ENCODE measurements around the gene PALD1. TPM values are rescaled to one million over a fixed set of nuclear protein-coding genes. Genes with fewer than 3 reads are reported as not detected.

PALD1 gene
- total and polyA plus RNA-seq, 7 donors = 1.8 to 33.8 (median 13.9) TPM

DNA sequence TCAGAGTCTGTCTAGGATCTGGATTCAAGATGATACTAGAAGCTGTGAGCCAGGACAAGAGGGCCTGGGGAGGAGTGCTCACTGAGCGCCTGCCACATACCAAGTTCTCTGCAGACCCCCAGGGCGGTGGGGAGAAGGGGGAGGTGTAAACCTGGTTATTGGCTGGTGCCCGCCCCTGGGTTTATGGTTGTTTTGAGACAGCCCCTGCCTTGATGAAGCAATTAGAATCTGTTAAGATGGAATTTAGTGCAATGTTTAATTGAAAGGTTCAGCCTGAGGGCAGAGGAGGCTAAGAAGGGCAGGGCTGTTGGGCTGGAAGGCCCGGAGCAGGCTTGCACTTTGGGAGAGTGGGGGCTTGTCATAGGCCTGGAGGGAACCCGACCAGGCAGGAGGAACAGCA, 81.3 kb downstream of the PALD1 start:
- DNase-seq = peak; percentile 53
- Histone ChIP-seq H3K27me3 (no peaks in the 10 kb centered on the region), H3K4me3 (no peak overlapping the region), H3K9me3 (no peaks in the 10 kb centered on the region), H3K27ac (no peak overlapping the region), H3K4me1 (peaks cover 0 to 20% (median 7%) of the 10 kb centered on the region in 4 donors), H3K36me3 (peaks cover 0 to 34% (median 0%) of the 10 kb centered on the region in 4 donors)
- intact Hi-C loops (cut with DNase I) = loop anchor here (2.0 kb wide), 1 partner anchor 199 kb away; no protein-coding TSS in a partner anchor
- no peak for TF ChIP-seq EP300 (IDR thresholded peaks at IDR 0.05)
- no peak for TF ChIP-seq POLR2AphosphoS5 (IDR thresholded peaks at IDR 0.05)
- no peak for TF ChIP-seq CTCF (IDR thresholded peaks at IDR 0.05)
- no peak for TF ChIP-seq POLR2A (IDR thresholded peaks at IDR 0.05)
- WGBS, 2 donors = 81 to 82% methylated on average over 5 of the region's 5 CpGs

GRCh38 chr10:70560511-70560941, 82.0 kb downstream of the PALD1 start:
- peaks cover 0 to 20% (median 7%) of the 10 kb centered on the region in 4 donors for H3K4me1 ChIP-seq
- H3K36me3 ChIP-seq = peaks cover 0 to 35% (median 0%) of the 10 kb centered on the region in 4 donors
- intact Hi-C loops (cut with DNase I) = no loop called here
- TF ChIP-seq POLR2AphosphoS5 (IDR thresholded peaks at IDR 0.05) (no peak), CTCF (IDR thresholded peaks at IDR 0.05) (no peak), POLR2A (IDR thresholded peaks at IDR 0.05) (no peak), EP300 (IDR thresholded peaks at IDR 0.05) (no peak)
- peak overlapping the region in 1 of 4 donors; percentile 46 for H3K27ac ChIP-seq
- WGBS, 2 donors = 81 to 87% methylated on average over 14 of the region's 14 CpGs
- peak; percentile 45 for DNase-seq
- no peaks in the 10 kb centered on the region for H3K27me3 ChIP-seq
- H3K9me3 ChIP-seq = no peaks in the 10 kb centered on the region
- H3K4me3 ChIP-seq = no peak overlapping the region

- intact Hi-C loops (cut with DNase I) = no loop called here
- peaks cover 0 to 20% (median 7%) of the 10 kb centered on the region in 4 donors for H3K4me1 ChIP-seq
- peak overlapping the region in 1 of 4 donors; percentile 46 for H3K27ac ChIP-seq
- no peak overlapping the region for H3K4me3 ChIP-seq
- peak; percentile 74 for DNase-seq
- no peaks in the 10 kb centered on the region for H3K9me3 ChIP-seq
- H3K36me3 ChIP-seq = peaks cover 0 to 38% (median 0%) of the 10 kb centered on the region in 4 donors
- no peaks in the 10 kb centered on the region for H3K27me3 ChIP-seq
- TF ChIP-seq EP300 (IDR thresholded peaks at IDR 0.05) (no peak), POLR2A (IDR thresholded peaks at IDR 0.05) (no peak), POLR2AphosphoS5 (IDR thresholded peaks at IDR 0.05) (no peak), CTCF (IDR thresholded peaks at IDR 0.05) (no peak)
- WGBS, 2 donors = 26 to 57% methylated on average over 10 of the region's 10 CpGs
These were observed 82.5 kb downstream of the PALD1 start for GRCh38 chr10:70561070-70561469.

DNA sequence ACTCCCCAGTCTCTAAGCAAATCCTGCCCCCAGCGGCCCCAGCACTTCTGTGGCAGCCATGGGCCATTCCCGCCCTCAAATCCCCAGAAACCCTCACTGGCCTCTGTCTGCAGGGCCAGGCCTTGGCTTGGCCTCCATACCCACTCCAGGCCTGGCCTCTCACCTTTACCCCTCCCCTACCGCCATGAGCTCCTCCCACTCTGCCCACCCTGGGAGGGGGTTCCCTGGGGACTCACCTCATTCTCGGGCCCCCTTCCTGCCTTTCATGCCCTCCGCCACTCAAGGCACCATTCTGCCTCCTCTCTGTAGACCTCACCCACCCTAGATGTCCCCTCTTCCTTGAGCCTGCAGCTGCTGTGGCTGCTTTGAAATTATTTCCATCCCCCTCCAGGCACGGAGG, 83.0 kb downstream of the PALD1 start:
- intact Hi-C loops (cut with DNase I) = no loop called here
- H3K4me3 ChIP-seq = no peak overlapping the region
- peak; percentile 40 for DNase-seq
- H3K9me3 ChIP-seq = no peaks in the 10 kb centered on the region
- H3K27ac ChIP-seq = no peak overlapping the region
- WGBS, 2 donors = 72 to 83% methylated on average over 6 of the region's 6 CpGs
- H3K27me3 ChIP-seq = no peaks in the 10 kb centered on the region
- H3K4me1 ChIP-seq = peaks cover 0 to 20% (median 7%) of the 10 kb centered on the region in 4 donors
- no peak for TF ChIP-seq POLR2AphosphoS5 (IDR thresholded peaks at IDR 0.05)
- TF ChIP-seq POLR2A (IDR thresholded peaks at IDR 0.05) = no peak
- TF ChIP-seq CTCF (IDR thresholded peaks at IDR 0.05) = no peak
- no peak for TF ChIP-seq EP300 (IDR thresholded peaks at IDR 0.05)
- H3K36me3 ChIP-seq = peaks cover 0 to 38% (median 0%) of the 10 kb centered on the region in 4 donors

Measured in sigmoid colon (tissue), 7 donors.